GM12891 (cell line): Measurements from ENCODE around the gene GOLGA6L7.

Source experiments
- PAX5 ChIP-seq: IDR thresholded peaks from 2 replicates; pipeline ENCODE4 v1.6.1; 2011; ENCODE audit warnings: low read length, moderate library complexity, mild to moderate bottlenecking; ENCODE audit not compliant: insufficient read depth, severe bottlenecking
- POLR2A ChIP-seq: IDR thresholded peaks from 2 replicates; pipeline ENCODE4 v1.6.1; 2011; ENCODE audit warnings: low read depth, low read length, control low read depth
- POLR2AphosphoS5 ChIP-seq: IDR thresholded peaks from 2 replicates; pipeline ENCODE4 v1.6.1; 2011; ENCODE audit warnings: low read depth, low read length, control low read depth
- TAF1 ChIP-seq: IDR thresholded peaks from 2 replicates; pipeline ENCODE4 v1.6.1; 2011; ENCODE audit warnings: low read depth, low read length, control low read depth

- TF ChIP-seq POLR2A: no peak
- no peak for TF ChIP-seq POLR2AphosphoS5
- TF ChIP-seq PAX5: no peak
- no peak for TF ChIP-seq TAF1
Observed at GRCh38 chr15:28896951-28897350, 48.5 kb upstream of the GOLGA6L7 start.
